Liver (tissue), 3 donors: ENCODE results near the gene ADCY9.

Experiments
- FOXA1 ChIP-seq: IDR thresholded peaks from 2 replicates; pipeline ENCODE4 v1.6.1; 2016; ENCODE audit warnings: antibody characterized with exemption
- GABPA ChIP-seq, 2 donors: IDR thresholded peaks in 1 of 2; conservative IDR thresholded peaks in 1 of 2; 2 replicates each; pipeline ENCODE4 v1.6.1; 2016; ENCODE audit warnings: antibody characterized with exemption in 2 of 2, mild to moderate bottlenecking in 1 of 2, moderate library complexity in 1 of 2
- JUND ChIP-seq, 2 donors: IDR thresholded peaks; 2 replicates each; pipeline ENCODE4 v1.6.1; 2016; ENCODE audit warnings: antibody characterized with exemption in 2 of 2
- SP1 ChIP-seq: IDR thresholded peaks from 2 replicates; pipeline ENCODE4 v1.6.1; 2018; ENCODE audit warnings: antibody characterized with exemption, mild to moderate bottlenecking
- YY1 ChIP-seq: IDR thresholded peaks from 2 replicates; pipeline ENCODE4 v1.6.1; 2016; ENCODE audit warnings: antibody characterized with exemption, mild to moderate bottlenecking
- TF ChIP-seq, protein P1 (sequence below): fragments of 150-350 bp; IDR thresholded peaks from 2 replicates; pipeline ENCODE4 v1.5.1; 2017; ENCODE audit warnings: improper control_type of control experiment, low read depth, low read length; ENCODE audit not compliant: missing input control
- TF ChIP-seq, protein P2 (sequence below): IDR thresholded peaks from 2 replicates; pipeline ENCODE4 v1.6.1; 2016; ENCODE audit warnings: antibody characterized with exemption
- TF ChIP-seq, protein P3 (sequence below): IDR thresholded peaks from 2 replicates; pipeline ENCODE4 v1.6.1; 2016; ENCODE audit warnings: antibody characterized with exemption, mild to moderate bottlenecking
- donor health status: healthy.
- donor health status: healthy.

DNA sequence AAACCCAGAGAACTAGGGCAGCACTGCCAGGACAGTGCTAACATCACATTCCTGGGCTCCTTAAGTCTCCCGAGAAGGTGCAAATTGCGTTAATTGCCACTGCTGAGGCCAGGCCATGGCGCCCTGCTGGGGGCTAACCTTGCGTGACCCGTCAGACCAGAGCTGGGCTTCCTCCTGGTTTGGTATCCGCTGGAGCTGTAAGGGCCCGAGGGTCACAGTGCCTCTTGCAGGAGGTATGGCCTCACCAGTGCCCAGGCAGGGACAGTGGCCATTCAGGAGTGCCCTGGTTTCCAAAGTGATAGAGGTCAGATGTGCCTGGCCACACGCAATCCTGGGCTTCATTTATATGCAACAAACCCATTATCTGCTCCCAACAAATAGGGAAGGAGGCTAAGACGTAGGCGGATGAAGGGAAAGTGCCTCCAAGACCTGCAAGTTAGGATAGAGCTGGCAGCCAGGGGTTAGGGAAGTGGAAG is 17.7 kb upstream of the ADCY9 start:
- TF ChIP-seq SP1, result no peak
- TF ChIP-seq, protein P1, sequence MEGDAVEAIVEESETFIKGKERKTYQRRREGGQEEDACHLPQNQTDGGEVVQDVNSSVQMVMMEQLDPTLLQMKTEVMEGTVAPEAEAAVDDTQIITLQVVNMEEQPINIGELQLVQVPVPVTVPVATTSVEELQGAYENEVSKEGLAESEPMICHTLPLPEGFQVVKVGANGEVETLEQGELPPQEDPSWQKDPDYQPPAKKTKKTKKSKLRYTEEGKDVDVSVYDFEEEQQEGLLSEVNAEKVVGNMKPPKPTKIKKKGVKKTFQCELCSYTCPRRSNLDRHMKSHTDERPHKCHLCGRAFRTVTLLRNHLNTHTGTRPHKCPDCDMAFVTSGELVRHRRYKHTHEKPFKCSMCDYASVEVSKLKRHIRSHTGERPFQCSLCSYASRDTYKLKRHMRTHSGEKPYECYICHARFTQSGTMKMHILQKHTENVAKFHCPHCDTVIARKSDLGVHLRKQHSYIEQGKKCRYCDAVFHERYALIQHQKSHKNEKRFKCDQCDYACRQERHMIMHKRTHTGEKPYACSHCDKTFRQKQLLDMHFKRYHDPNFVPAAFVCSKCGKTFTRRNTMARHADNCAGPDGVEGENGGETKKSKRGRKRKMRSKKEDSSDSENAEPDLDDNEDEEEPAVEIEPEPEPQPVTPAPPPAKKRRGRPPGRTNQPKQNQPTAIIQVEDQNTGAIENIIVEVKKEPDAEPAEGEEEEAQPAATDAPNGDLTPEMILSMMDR, result no peak
- TF ChIP-seq GABPA (IDR thresholded peaks at IDR 0.05 in 1 of 2, conservative IDR thresholded peaks at IDR 0.05 in 1 of 2), result no peak
- TF ChIP-seq, protein P2, sequence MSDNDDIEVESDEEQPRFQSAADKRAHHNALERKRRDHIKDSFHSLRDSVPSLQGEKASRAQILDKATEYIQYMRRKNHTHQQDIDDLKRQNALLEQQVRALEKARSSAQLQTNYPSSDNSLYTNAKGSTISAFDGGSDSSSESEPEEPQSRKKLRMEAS, result no peak
- no peak for TF ChIP-seq YY1
- no peak for TF ChIP-seq JUND (IDR thresholded peaks at IDR 0.05)
- TF ChIP-seq, protein P3, sequence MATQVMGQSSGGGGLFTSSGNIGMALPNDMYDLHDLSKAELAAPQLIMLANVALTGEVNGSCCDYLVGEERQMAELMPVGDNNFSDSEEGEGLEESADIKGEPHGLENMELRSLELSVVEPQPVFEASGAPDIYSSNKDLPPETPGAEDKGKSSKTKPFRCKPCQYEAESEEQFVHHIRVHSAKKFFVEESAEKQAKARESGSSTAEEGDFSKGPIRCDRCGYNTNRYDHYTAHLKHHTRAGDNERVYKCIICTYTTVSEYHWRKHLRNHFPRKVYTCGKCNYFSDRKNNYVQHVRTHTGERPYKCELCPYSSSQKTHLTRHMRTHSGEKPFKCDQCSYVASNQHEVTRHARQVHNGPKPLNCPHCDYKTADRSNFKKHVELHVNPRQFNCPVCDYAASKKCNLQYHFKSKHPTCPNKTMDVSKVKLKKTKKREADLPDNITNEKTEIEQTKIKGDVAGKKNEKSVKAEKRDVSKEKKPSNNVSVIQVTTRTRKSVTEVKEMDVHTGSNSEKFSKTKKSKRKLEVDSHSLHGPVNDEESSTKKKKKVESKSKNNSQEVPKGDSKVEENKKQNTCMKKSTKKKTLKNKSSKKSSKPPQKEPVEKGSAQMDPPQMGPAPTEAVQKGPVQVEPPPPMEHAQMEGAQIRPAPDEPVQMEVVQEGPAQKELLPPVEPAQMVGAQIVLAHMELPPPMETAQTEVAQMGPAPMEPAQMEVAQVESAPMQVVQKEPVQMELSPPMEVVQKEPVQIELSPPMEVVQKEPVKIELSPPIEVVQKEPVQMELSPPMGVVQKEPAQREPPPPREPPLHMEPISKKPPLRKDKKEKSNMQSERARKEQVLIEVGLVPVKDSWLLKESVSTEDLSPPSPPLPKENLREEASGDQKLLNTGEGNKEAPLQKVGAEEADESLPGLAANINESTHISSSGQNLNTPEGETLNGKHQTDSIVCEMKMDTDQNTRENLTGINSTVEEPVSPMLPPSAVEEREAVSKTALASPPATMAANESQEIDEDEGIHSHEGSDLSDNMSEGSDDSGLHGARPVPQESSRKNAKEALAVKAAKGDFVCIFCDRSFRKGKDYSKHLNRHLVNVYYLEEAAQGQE, result no peak
- TF ChIP-seq FOXA1, result no peak
